ENCODE results near the gene DNAI7. TPM values are rescaled to one million over a fixed set of nuclear protein-coding genes. Genes with fewer than 3 reads are reported as not detected.

Gene DNAI7
- total RNA-seq, 1 experiment from 2014 or later = 0.52 TPM

GRCh38 chr12:25099010-25099409 is 96.0 kb downstream of the DNAI7 start (continued):
- TF ChIP-seq CTCF (IDR thresholded peaks at IDR 0.05 in 2 of 3, conservative IDR thresholded peaks at IDR 0.05 in 1 of 3; ENCODE audit: borderline replicate concordance in 1 of 3, insufficient read depth in 1 of 3, low read depth in 2 of 3, low read length in 2 of 3) (no peak), ZNF274 (IDR thresholded peaks at IDR 0.05; ENCODE audit: low read depth, low read length) (no peak), TCF7L2 (IDR thresholded peaks at IDR 0.05; ENCODE audit: borderline replicate concordance, extremely low read depth, insufficient read depth, insufficient read length) (no peak), EGR1 (IDR thresholded peaks at IDR 0.05; ENCODE audit: low read depth) (no peak), SRF (IDR thresholded peaks at IDR 0.05; ENCODE audit: low read depth) (no peak), YY1 (IDR thresholded peaks at IDR 0.05; ENCODE audit: extremely low read depth, insufficient replicate concordance, low read depth, low read length) (no peak)

DNA sequence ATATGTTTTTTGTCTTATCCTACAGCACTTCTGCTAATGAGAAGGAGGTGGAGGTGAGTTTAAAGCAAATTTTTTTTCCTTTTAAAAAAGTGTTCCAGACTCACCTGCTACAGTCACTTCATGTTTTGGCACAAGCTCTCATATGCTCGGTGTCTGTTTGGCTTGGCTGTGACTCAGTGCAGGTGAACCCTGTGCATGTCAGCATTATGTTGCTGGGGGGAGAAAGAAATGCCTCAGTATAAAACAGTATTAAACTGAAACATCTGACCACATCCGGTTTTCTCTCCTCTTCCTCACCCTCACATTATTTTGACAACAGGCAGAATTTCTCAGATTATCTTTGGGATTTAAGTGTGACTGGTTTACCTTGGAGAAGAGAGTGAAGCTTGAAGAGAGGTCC is 105.2 kb downstream of the DNAI7 start:
- Histone ChIP-seq H3K27ac (ENCODE audit: low read depth, low read length) (no peak overlapping the region), H3K4me3 (replicated peaks in 1 of 2; ENCODE audit: low read depth in 1 of 2, low read length in 2 of 2) (no peak overlapping the region), H2AFZ (ENCODE audit: low read depth, low read length, poor library complexity, severe bottlenecking) (no peak overlapping the region), H3K9me2 (ENCODE audit: insufficient read depth) (no peaks in the 10 kb centered on the region), H3K9ac (ENCODE audit: low read length) (no peak overlapping the region), H3K4me2 (ENCODE audit: low read length) (no peak overlapping the region), H3K4me1 (ENCODE audit: control insufficient read depth in 1 of 2, insufficient read depth in 2 of 2, low read length in 2 of 2) (no peaks in the 10 kb centered on the region), H4K20me1 (ENCODE audit: insufficient read depth) (no peaks in the 10 kb centered on the region), H3K9me3 (ENCODE audit: control insufficient read depth in 1 of 2, insufficient read depth in 1 of 2, low read depth in 1 of 2, low read length in 2 of 2) (no peaks in the 10 kb centered on the region; a peak in 2 of 4 replicates), H3K79me2 (ENCODE audit: insufficient read depth, low read length) (no peaks in the 10 kb centered on the region), H3K36me3 (ENCODE audit: control insufficient read depth in 1 of 2, insufficient read depth in 2 of 2, low read length in 2 of 2) (no peaks in the 10 kb centered on the region), H3K27me3 (ENCODE audit: insufficient read depth, low read length) (no peaks in the 10 kb centered on the region)
- CTCF ChIA-PET = no interaction called here
- no peak for DNase-seq (ENCODE audit: low read depth, low spot score)
- POLR2A ChIA-PET = no interaction called here
- RAD21 ChIA-PET (ENCODE audit: low non-redundant PET in 1 of 2, low total read pairs in 2 of 2, uncharacterized antibody in 2 of 2, unreplicated experiment in 2 of 2) = no interaction called here
- no peak for ATAC-seq
- BruUV-seq (replicated peaks) = no TSS peak
- intact Hi-C loops (cut with micrococcal nuclease) = no loop called here
- no peak for TF ChIP-seq MAX (IDR thresholded peaks at IDR 0.05)
- no peak for TF ChIP-seq CEBPB (IDR thresholded peaks at IDR 0.05; ENCODE audit: low read depth)
- TF ChIP-seq ZNF274 (IDR thresholded peaks at IDR 0.05; ENCODE audit: low read depth, low read length) = no peak
- no peak for TF ChIP-seq CTCF (IDR thresholded peaks at IDR 0.05 in 2 of 3, conservative IDR thresholded peaks at IDR 0.05 in 1 of 3; ENCODE audit: borderline replicate concordance in 1 of 3, insufficient read depth in 1 of 3, low read depth in 2 of 3, low read length in 2 of 3)
- TF ChIP-seq ZFX (IDR thresholded peaks at IDR 0.05) = no peak
- TF ChIP-seq FOSL1 (IDR thresholded peaks at IDR 0.05; ENCODE audit: low read depth) = no peak
- TF ChIP-seq EZH2 (IDR thresholded peaks at IDR 0.05) = no peak
- TF ChIP-seq TCF7L2 (IDR thresholded peaks at IDR 0.05; ENCODE audit: borderline replicate concordance, extremely low read depth, insufficient read depth, insufficient read length) = no peak
- no peak for TF ChIP-seq EGR1 (IDR thresholded peaks at IDR 0.05; ENCODE audit: low read depth)
- no peak for TF ChIP-seq RAD21 (IDR thresholded peaks at IDR 0.05; ENCODE audit: low read depth)
- TF ChIP-seq SP1 (IDR thresholded peaks at IDR 0.05; ENCODE audit: low read depth) = no peak
- TF ChIP-seq SRF (IDR thresholded peaks at IDR 0.05; ENCODE audit: low read depth) = no peak
- TF ChIP-seq ZBTB33 (IDR thresholded peaks at IDR 0.05; ENCODE audit: extremely low read depth, insufficient replicate concordance, low read length) = no peak
- TF ChIP-seq SIN3A (IDR thresholded peaks at IDR 0.05; ENCODE audit: low read depth) = no peak
- no peak for TF ChIP-seq CBX3 (IDR thresholded peaks at IDR 0.05; ENCODE audit: low read depth)
- TF ChIP-seq YY1 (IDR thresholded peaks at IDR 0.05; ENCODE audit: extremely low read depth, insufficient replicate concordance, low read depth, low read length) = no peak
- TF ChIP-seq ELF1 (IDR thresholded peaks at IDR 0.05; ENCODE audit: borderline replicate concordance, low read depth) = no peak
- TF ChIP-seq ATF3 (IDR thresholded peaks at IDR 0.05) = no peak
- no peak for TF ChIP-seq JUND (IDR thresholded peaks at IDR 0.05)

Measured in HCT116 (cell line).